GM19372 (cell line): ENCODE results near the gene FBXL5.

Experiments
- ATAC-seq: cut with Tn5 transposase; IDR thresholded peaks from one replicate; pipeline ENCODE4 v1.9.1; 2021; ENCODE audit warnings: mild to moderate bottlenecking, low read depth, moderate library complexity; ENCODE audit not compliant: unreplicated experiment

FBXL5 gene

DNA sequence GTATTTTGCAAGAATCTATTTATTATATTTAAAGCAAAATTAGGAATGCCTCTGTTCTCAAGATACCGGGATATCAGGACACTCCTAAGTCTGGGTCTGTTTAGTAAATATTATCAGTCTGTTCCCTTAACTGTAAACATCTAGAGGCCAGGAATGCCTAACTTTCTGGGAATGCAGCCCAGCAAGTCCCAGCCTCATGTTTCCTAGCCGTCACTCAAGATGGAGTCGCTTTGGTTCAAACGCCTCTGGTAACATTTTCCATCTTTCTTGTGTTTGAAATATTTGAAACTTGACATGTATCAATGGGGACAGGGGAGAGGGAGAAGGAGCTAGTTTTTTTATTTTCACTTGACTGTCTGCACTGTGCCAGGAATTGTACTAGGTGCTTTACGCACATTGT lies 85.4 kb downstream of the FBXL5 start:
- no peak for ATAC-seq

DNA sequence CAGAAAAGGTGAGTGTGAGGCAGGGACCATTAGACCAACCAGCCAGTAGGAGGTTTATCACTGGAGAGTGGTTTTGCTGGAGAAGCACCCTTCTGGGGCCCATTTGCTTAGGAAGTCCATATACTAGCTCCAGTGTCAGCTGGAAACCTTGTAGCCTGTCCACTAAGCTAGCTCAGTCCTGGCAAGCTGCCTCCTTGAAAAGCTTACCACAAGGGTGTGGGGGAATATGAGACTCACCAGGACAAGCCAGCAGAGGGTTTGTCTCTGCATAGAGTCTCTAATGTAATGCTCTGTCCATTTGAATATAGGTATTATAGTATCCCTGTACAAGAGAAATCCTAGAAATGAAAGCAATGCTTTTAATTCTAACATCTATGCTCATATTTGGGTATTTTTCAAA lies 86.3 kb downstream of the FBXL5 start:
- no peak for ATAC-seq

DNA sequence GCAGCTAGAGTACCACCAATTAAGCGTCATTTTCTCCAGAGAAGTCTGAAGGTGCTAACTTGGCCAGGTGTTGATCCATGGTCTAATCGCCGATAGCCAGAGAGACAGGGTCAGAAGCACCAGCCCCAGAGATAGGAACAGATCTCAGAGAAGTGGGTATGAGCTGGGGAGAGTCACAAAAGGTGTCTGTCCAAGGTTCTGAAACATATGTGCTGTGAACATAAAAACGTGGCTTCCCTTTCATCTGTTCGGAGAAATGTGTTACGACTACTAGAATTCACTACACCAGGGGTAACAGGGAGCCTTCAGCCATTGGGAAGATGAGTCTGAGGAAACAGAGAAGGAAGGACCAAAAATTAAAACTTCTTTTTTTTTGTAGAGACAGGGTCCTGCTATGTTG lies 91.3 kb downstream of the FBXL5 start:
- no peak for ATAC-seq

DNA sequence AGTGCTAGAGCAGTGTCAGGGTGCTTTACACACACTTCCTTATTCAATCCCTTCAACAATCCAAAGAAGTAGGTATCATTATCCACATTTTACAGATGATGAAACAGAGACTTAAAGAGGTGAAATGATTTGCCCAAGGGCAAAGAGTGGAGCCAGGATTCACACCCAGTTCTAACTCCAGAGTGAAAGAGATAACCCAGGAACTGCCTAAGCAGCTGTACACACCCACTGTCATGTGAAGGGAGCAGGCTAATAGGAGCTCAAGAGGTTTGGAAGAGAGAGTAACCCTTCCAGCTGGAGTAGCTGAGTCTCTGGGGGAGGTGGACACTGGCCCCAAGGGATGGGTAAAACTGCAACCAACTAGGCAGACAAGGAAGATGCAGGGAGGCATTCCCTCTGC lies 92.5 kb downstream of the FBXL5 start:
- ATAC-seq, result no peak

DNA sequence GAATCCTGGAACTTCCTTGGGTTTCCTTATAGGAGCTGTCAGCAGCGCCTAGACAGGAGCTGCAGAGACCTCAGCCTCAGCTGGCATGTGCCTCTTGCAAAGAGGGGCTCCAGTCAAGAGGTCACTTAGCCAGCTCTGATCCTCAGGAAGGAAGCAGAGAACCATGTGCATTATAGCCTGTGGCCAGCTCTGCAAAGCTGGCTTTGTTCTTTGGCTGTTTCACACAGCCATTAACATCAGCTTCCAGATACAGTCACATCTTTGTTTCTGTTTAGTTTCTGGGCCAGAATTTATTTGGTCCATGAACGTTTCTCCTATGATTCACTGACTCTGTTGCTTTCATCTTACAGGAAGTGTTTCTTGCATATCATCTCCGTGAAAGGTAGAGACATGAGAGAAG lies 93.0 kb downstream of the FBXL5 start:
- ATAC-seq, result no peak

DNA sequence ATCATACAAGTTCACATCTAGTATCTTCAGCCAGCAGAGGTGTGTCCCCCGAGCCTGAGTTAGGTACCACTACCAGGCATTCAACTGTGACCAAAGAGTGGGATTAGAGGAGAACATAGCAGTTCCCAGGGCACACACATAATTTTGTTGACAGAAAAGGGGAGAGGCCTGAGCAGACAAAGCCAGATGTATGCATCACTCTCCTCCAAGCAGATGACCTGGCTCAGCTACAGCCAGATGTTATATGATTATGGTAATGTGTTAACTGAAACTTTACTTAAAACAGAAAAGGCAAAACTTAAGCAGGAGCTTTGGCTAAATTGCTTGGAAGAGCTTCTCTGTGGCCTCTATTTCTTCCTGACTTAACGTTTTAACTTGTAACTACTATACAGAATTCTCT lies 96.6 kb downstream of the FBXL5 start:
- ATAC-seq, result no peak

DNA sequence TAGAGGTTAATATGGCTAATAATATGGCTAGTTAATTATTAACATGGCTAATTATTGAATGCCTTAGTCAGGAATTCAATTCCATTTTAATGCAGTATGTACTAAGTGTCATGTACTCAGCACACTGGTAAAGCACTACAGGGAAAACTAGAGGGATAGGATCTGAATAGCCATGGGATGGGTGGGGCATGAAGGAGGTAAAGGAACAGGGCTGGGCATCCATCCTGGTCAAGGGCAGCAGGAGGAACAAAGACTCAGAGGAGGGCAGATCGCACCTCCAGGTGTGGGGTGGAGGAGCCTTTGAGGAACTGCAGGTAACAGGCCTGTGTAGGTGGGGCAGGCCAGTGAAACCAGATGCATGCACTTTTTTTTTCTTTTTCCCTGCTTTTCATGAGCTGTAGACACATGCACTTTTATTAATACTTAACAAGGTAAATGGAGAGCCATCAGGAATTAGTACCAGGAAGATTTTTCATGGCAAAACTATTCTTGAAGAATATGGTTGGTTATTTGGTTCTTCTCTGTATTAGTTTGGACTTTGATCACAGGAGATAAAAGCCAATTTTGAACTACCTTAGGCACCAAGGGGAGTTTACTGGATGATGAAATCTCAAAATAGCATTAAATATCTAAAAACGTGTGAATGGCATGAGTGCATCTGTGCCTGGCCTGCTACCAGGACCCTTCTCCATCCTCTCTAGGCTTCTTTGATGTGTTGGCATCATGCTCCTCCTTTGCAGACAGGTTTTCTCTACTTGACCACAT lies 97.2 kb downstream of the FBXL5 start:
- no peak for ATAC-seq

DNA sequence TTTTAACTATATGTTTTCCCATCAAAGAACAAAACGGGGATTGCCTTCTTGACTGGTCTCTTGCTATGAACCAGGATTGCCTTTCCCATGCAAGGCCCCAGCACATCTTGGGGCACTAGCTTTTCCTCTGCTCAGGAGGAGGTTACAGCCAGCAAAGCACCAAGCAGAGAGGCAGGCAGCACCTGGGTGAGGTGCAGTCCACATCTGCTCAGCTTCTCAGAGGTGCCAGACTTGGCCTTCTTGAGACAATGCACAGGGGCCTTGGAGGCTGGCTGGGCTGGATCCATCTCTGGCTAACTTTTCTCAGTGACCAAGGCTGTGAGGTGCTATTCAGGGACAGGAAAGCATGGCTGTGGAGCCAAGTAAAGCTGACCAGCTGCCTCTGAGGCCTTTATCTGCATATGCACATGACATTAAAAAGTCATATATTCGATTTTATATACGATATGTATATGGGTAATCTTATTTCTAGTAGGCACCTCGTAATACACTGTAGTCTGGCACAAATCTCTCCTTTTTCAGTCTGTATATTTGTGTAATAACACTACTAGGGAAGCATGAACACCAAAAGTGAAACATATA lies 98.6 kb downstream of the FBXL5 start:
- ATAC-seq, result no peak
